GM19099 (cell line): ENCODE measurements around the gene CNKSR1.

ENCODE experiments used
- POLR2A ChIP-seq: IDR thresholded peaks from 3 replicates; pipeline ENCODE4 v1.6.1; 2011; ENCODE audit warnings: low read depth; ENCODE audit not compliant: insufficient read length; ENCODE audit errors: extremely low read depth

Gene CNKSR1

DNA sequence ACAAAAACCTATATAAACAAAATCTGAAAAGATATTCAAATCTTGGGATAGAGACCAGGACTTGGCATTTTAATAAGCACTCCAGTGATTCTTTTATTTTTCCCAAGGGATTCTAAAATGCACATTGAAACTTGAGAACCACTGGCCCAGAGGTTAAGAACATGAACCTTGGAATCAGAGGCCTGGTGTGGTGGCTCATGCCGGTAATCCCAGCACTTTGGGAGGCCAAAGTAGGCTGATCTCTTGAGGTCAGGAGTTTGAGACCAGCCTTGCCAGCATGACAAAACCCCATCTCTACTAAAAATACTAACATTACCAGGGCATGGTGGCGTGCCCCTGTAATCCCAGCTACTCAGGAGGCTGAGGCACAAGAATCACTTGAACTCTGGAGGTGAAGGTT, 43.8 kb downstream of the CNKSR1 start:
- TF ChIP-seq POLR2A, result no peak

DNA sequence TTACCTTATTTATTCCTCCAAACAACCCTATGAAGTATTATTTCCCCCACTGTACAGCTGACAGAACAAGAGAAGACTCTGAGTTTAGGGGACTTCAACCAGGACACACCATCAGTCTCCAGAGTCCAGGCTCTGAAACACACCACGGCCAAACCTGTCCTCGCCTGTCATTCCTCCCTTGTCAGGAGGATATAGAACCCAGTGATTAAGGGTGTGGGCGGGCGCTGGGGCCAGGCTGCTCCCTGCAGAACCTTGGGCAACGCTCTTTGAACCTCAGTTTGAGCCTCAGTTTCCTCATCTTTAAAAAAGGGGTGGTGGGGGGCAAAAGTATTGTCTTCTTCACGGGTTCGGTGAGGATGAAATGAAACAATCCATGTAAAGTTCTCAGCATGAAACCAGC, 47.3 kb downstream of the CNKSR1 start:
- no peak for TF ChIP-seq POLR2A

DNA sequence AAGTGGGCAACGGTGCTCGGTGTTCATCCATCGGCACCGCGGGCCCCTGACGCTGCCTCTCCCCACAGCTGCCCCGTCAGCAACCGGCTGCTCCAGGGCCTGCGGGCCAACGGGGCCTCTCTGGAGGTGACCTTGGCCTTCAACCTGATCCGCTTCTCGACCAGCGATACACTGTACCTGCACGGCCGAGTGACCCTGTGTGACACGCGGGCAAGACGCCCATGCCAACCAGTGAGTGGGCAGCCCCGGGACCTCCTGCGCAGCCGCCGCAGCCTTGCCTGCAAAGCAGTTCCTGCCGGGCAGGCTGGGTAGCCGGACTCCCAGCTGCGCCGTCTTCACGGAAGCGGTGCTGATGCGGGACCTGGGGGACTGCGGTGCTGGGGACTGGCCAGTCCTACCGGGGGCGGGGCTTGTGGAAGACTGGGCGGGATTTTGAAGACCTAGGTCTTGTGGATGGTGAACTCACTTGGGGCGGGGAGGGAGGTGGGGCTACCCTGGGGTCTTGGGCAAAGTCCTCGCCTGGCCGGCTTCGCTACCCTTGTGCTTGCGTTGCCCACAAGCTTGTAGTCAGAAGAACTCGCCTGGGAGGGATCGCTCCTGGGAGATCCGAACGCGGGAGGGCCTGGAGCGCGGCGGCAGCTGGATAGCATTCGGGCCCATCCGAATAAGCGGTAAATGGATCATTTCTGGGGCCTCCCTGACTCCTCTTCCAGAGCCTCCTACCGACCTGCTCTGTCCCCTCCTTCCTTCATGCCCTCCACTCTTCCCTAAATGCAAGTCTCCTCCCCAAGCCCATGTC, 47.9 kb downstream of the CNKSR1 start:
- TF ChIP-seq POLR2A, result no peak

DNA sequence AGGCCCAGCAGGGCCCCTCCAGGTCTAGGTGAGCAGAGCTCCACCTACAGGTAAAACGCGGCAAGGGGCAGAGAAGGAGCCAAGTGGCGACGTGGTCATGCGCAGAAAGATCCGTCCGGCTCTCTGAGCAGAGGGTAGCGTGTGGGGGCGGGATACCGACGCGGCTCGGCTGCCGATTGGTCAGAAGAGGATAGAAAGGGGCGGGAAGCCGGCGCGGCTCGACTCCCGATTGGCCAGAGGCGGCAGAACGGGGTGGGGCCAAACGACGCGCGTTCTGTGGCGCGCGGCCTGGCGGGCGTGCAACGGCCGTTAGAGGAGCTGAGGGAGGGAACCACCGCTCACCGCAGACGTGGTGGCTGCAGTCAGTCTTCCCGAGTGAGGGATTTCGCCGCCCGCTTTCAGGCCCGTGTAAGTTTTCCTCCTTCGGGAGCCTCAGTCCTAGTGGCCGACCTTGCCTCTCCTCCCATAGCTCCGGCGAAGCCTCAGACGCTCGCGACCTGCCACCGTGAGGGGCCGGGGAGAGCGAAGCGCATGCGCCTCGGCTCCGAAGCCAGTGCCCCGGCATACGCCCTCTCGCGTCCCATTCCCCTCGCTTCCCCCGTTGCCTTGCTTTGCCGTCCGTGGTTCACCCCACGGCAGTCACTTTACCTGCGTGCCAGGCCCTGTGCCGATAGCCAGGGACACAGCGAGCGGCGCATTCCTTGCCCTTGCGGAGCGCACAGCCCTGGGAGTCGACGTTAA, 56.8 kb downstream of the CNKSR1 start, which contains the start of gene CEP85:
Gene CEP85, plus strand, starts transcription at position 298 of the 741 bp plus-strand sequence. CDS start 5,584 bp downstream, outside the sequence.
- TF ChIP-seq POLR2A, result peak; percentile 93

DNA sequence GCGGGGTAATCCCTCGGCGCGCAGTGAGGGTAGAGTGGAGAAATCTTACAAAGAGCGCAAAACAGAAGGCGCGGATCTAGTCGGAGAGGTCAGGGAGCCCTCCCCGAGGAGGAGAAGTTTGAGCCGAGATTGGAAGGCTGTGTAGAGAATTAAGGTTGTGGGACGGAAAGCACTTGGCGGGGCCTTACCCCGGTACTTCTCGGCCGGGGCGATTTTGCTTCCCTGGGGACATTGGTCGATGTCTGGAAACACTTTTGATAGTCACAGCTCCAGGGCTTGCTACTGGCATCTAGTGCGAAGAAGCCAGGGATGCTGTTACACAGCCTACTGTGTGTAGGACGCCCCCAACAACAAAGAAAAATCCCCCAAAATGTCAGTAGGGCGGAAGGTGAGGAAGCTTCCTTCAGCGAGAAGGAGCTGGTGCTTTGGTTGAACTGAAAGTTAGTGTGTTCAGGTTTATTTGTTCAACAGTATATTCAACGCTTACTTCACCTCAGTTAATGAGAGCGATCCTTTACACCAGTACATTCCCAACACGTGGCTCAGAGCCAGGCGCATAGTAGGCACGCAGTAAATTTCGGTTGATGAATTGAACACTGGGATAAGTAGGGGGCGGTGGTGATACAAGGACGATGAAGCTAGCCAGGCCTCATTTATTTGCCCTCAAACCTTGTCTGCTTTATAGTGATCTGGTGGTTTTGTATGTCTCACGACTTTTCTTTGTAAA, 57.5 kb downstream of the CNKSR1 start:
- TF ChIP-seq POLR2A, result no peak

DNA sequence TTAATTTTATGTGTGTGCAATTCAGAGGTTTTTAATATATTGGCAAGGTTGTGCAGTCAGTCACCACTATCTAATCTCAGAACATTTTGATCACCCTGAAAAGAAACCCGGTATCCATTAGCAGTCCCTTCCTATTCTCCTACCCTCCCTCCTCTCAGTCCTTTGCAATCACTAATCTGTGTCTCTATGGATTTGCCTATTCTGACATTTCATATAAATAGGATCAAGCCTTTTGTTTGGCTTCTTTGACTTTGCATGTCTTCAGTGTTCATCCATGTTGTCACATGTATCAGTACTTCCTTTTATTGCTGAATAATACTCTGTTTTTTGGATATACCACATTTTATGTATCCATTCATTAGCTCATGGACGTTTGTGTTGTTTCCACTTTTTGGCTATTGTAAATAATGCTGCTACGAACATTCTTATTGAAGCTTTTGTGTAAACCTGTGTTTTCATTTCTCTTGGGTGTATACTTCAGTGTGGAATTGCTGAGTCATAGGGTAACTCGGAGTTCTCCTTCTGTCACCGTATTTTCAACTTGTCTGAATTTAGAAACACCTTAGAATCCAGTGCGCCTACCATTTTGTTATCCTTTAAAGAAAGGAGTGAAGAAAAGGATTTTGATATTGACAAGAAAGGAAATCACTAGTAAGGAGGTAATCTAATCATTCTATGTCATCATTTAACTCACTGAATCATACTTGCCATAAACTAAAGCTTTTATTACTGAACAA, 60.1 kb downstream of the CNKSR1 start:
- TF ChIP-seq POLR2A, result no peak
